K562 (cell line): ENCODE results near the gene PPM1M. TPM values are rescaled to one million over a fixed set of nuclear protein-coding genes. Genes with fewer than 3 reads are reported as not detected.

ENCODE experiments used
- ATF1 ChIP-seq, 2 experiments: fragments of 450-650 bp in 1 of 2; IDR thresholded peaks; 2 replicates each; pipeline ENCODE4 v1.6.1; 2016; ENCODE audit warnings: missing compliant biosample characterization in 1 of 2, missing genetic modification characterization in 1 of 2
- BCOR ChIP-seq: fragments of 450-650 bp; IDR thresholded peaks from 2 replicates; pipeline ENCODE4 v1.6.1; 2016
- CREB1 ChIP-seq, 2 experiments: sonication (generic) in 1 of 2; formaldehyde crosslinking in 1 of 2; IDR thresholded peaks; 2 replicates each; pipeline versions ENCODE4 v1.6.1 to v1.8.0; 2012 to 2022; ENCODE audit warnings: inconsistent platforms in 1 of 2, mild to moderate bottlenecking in 1 of 2, missing genetic modification reagents in 1 of 2, moderate library complexity in 1 of 2
- DDX20 ChIP-seq: fragments of 450-650 bp; IDR thresholded peaks from 2 replicates; pipeline ENCODE4 v1.6.1; 2016; ENCODE audit warnings: missing genetic modification characterization, low read depth, mild to moderate bottlenecking, missing compliant biosample characterization, moderate library complexity
- FOXM1 ChIP-seq, 2 experiments: fragments of 450-650 bp in 1 of 2; sonication (generic) in 1 of 2; formaldehyde crosslinking in 1 of 2; IDR thresholded peaks; 2 replicates each; pipeline versions ENCODE4 v1.6.1 to v1.9.0; 2017 to 2022; ENCODE audit warnings: low read depth in 2 of 2, mild to moderate bottlenecking in 2 of 2, missing genetic modification reagents in 1 of 2, moderate library complexity in 1 of 2
- MEIS2 ChIP-seq: fragments of 450-650 bp; IDR thresholded peaks from 2 replicates; pipeline ENCODE4 v1.6.1; 2014; ENCODE audit warnings: mild to moderate bottlenecking; ENCODE audit not compliant: partially characterized antibody
- MYC ChIP-seq, 2 experiments: fragments of 250-450 bp in 1 of 2; sonication (Bioruptor Pico) in 1 of 2; IDR thresholded peaks; 2 replicates each; pipeline versions ENCODE4 v1.5.1 to v1.6.1; 2012 to 2021; ENCODE audit warnings: low read depth in 2 of 2, borderline replicate concordance in 1 of 2, improper control_type of control experiment in 1 of 2, low read length in 1 of 2, mild to moderate bottlenecking in 1 of 2, moderate library complexity in 1 of 2
- NFIC ChIP-seq: fragments of 450-650 bp; IDR thresholded peaks from 2 replicates; pipeline ENCODE4 v1.6.1; 2017; ENCODE audit warnings: mild to moderate bottlenecking, inconsistent platforms
- NFRKB ChIP-seq: fragments of 450-650 bp; IDR thresholded peaks from 2 replicates; pipeline ENCODE4 v1.6.1; 2016; ENCODE audit warnings: low read depth
- NR3C1 ChIP-seq: sonication (generic); formaldehyde crosslinking; IDR thresholded peaks from 2 replicates; pipeline ENCODE4 v1.8.1; 2022; ENCODE audit warnings: missing genetic modification reagents
- PCBP2 ChIP-seq: fragments of 200-400 bp; formaldehyde crosslinking; IDR thresholded peaks from 2 replicates; pipeline ENCODE4 v1.6.1; 2018; ENCODE audit warnings: low read length, low read depth, mild to moderate bottlenecking, moderate library complexity; ENCODE audit not compliant: poor library complexity, severe bottlenecking
- PTTG1 ChIP-seq: fragments of 450-650 bp; IDR thresholded peaks from 2 replicates; pipeline ENCODE4 v1.6.1; 2016; ENCODE audit warnings: low read depth, mild to moderate bottlenecking, missing genetic modification characterization, missing compliant biosample characterization
- RAD51 ChIP-seq: fragments of 450-650 bp; IDR thresholded peaks from 2 replicates; pipeline ENCODE4 v1.7.1; 2016; ENCODE audit warnings: low read depth, mild to moderate bottlenecking, borderline replicate concordance
- SAP30 ChIP-seq: fragments of 200-600 bp; sonication (generic); IDR thresholded peaks from 2 replicates; pipeline ENCODE4 v1.6.1; 2012; ENCODE audit warnings: borderline replicate concordance, low read depth, mild to moderate bottlenecking, moderate library complexity, low read length, control low read depth, inconsistent platforms; ENCODE audit not compliant: insufficient read depth, poor library complexity, severe bottlenecking
- ZNF133 ChIP-seq: fragments of 250-450 bp; sonication (Bioruptor Pico); IDR thresholded peaks from 2 replicates; pipeline ENCODE4 v1.4.0; 2020; ENCODE audit warnings: mild to moderate bottlenecking
- ZNF23 ChIP-seq: fragments of 250-450 bp; sonication (Bioruptor Pico); IDR thresholded peaks from 2 replicates; pipeline ENCODE4 v1.4.0; 2020; ENCODE audit warnings: mild to moderate bottlenecking
- ZNF239 ChIP-seq: fragments of 250-450 bp; sonication (Bioruptor Pico); IDR thresholded peaks from 2 replicates; pipeline ENCODE4 v1.4.0; 2020; ENCODE audit warnings: mild to moderate bottlenecking
- ZNF707 ChIP-seq: fragments of 250-450 bp; sonication (Bioruptor Pico); conservative IDR thresholded peaks from 2 replicates; pipeline ENCODE4 v1.8.0; 2022; ENCODE audit warnings: inconsistent platforms, mild to moderate bottlenecking, moderate library complexity
- polyA plus RNA-seq, 8 experiments: library from polyadenylated mRNA; depleted of rRNA in 4 of 8; stranded (reverse) in 5 of 8; unstranded in 3 of 8; fragments of >200 nt; fragmentation: Nextera tagmentation in 2 of 8; fragmentation: Illumina TruSeq in 1 of 8; extraction: Ambion mirVana in 2 of 8; extraction: Trizol in 1 of 8; gene quantifications; 2 replicates each; pipeline versions ENCODE4 v1.2.1 to v1.2.3, GENCODE V29; 2011 to 2014; ENCODE audit warnings: inconsistent platforms in 1 of 8, missing spikeins in 1 of 8
- total RNA-seq, 7 experiments: library from RNA; depleted of rRNA in 6 of 7; stranded (reverse); fragments of >200 nt in 6 of 7; fragmentation: Illumina TruSeq in 2 of 7; extraction: Trizol in 2 of 7; gene quantifications; 2 replicates each; pipeline versions ENCODE4 v1.2.1 to v1.2.3, GENCODE V29; 2011 to 2021; ENCODE audit warnings: low replicate concordance in 1 of 7
- TF ChIP-seq, protein P1 (sequence below): fragments of 250-450 bp; sonication (Bioruptor Pico); IDR thresholded peaks from 2 replicates; pipeline ENCODE4 v1.4.0; 2020; ENCODE audit warnings: mild to moderate bottlenecking, moderate library complexity
- TF ChIP-seq, protein P2 (sequence below): sonication (generic); formaldehyde crosslinking; IDR thresholded peaks from 2 replicates; pipeline ENCODE4 v1.8.0; 2022; ENCODE audit warnings: mild to moderate bottlenecking, missing genetic modification reagents
- TF ChIP-seq, protein P3 (sequence below): fragments of 450-650 bp; formaldehyde crosslinking; IDR thresholded peaks from 2 replicates; pipeline ENCODE4 v1.4.0; 2022; ENCODE audit warnings: missing genetic modification characterization

PPM1M gene
- total and polyA plus RNA-seq, 9 of the 15 experiments (the other 6 are each of a cell fraction or from before 2014, with no cell fraction given) = 1.4 to 9.2 (median 4.4) TPM

DNA sequence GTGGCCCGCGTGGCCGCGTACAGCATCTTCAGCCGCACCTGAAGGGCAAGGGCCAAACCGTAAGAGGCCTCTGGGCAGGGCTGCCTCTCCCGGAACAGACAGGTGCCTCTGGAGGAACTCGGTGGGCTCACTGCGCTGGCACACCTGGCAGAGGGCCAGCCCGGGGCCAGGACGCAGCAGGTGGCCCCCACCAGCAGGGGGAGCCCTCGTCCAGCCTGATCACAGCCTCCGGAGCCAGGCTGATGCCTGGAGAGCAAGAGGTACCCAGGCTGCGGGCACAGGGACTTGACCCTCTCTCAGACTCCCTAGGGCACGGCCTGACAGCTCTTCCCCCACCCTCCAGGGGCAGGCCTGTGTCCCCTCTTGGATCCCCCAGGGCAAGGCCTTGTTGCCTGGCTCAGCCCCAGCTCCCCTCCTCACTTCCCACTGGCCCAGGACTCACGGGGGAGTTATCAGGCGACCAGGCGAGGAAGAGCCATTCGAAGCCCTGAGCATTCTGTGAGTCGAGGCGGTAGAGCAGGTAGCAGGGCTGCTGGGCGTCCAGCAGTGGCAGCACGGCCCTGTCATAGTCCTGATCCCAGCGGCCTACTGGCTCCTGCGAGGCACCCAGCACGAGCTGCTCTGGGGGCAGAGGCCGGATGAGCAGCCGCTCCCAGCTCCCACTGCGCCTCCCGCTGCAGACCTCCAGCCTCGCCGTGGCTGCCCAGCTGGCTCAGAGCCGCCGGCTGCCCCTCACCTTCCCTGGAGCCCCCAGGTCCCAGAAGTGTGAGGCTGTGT lies 13.9 kb upstream of the PPM1M start (continued):
- TF ChIP-seq, protein P1, sequence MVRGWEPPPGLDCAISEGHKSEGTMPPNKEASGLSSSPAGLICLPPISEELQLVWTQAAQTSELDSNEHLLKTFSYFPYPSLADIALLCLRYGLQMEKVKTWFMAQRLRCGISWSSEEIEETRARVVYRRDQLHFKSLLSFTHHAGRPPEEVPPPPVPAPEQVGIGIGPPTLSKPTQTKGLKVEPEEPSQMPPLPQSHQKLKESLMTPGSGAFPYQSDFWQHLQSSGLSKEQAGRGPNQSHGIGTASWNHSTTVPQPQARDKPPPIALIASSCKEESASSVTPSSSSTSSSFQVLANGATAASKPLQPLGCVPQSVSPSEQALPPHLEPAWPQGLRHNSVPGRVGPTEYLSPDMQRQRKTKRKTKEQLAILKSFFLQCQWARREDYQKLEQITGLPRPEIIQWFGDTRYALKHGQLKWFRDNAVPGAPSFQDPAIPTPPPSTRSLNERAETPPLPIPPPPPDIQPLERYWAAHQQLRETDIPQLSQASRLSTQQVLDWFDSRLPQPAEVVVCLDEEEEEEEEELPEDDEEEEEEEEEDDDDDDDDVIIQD (CRISPR knock-in tag) = no peak
- TF ChIP-seq MEIS2 = no peak
- TF ChIP-seq MYC (IDR thresholded peaks at IDR 0.05; ENCODE audit: low read depth, low read length) = no peak
- TF ChIP-seq MYC (CRISPR knock-in tag; IDR thresholded peaks at IDR 0.05; ENCODE audit: borderline replicate concordance, low read depth) = no peak
- TF ChIP-seq, protein P2, sequence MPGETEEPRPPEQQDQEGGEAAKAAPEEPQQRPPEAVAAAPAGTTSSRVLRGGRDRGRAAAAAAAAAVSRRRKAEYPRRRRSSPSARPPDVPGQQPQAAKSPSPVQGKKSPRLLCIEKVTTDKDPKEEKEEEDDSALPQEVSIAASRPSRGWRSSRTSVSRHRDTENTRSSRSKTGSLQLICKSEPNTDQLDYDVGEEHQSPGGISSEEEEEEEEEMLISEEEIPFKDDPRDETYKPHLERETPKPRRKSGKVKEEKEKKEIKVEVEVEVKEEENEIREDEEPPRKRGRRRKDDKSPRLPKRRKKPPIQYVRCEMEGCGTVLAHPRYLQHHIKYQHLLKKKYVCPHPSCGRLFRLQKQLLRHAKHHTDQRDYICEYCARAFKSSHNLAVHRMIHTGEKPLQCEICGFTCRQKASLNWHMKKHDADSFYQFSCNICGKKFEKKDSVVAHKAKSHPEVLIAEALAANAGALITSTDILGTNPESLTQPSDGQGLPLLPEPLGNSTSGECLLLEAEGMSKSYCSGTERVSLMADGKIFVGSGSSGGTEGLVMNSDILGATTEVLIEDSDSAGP (CRISPR knock-in tag) = no peak
- no peak for TF ChIP-seq BCOR
- no peak for TF ChIP-seq NFRKB
- TF ChIP-seq NFIC = peak; percentile 99
- TF ChIP-seq, protein P3, sequence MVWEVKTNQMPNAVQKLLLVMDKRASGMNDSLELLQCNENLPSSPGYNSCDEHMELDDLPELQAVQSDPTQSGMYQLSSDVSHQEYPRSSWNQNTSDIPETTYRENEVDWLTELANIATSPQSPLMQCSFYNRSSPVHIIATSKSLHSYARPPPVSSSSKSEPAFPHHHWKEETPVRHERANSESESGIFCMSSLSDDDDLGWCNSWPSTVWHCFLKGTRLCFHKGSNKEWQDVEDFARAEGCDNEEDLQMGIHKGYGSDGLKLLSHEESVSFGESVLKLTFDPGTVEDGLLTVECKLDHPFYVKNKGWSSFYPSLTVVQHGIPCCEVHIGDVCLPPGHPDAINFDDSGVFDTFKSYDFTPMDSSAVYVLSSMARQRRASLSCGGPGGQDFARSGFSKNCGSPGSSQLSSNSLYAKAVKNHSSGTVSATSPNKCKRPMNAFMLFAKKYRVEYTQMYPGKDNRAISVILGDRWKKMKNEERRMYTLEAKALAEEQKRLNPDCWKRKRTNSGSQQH = no peak
- no peak for TF ChIP-seq SAP30
- TF ChIP-seq ZNF707 (CRISPR knock-in tag) = no peak
- TF ChIP-seq DDX20 (tag) = no peak
- TF ChIP-seq ZNF133 (CRISPR knock-in tag) = no peak
- no peak for TF ChIP-seq ZNF23 (CRISPR knock-in tag)
- TF ChIP-seq ZNF239 (CRISPR knock-in tag) = no peak
- TF ChIP-seq RAD51 = no peak
- TF ChIP-seq FOXM1 (IDR thresholded peaks at IDR 0.05; ENCODE audit: low read depth) = no peak
- TF ChIP-seq FOXM1 (CRISPR knock-in tag; IDR thresholded peaks at IDR 0.05; ENCODE audit: low read depth) = no peak
- TF ChIP-seq CREB1 (IDR thresholded peaks at IDR 0.05) = no peak
- TF ChIP-seq CREB1 (CRISPR knock-in tag; IDR thresholded peaks at IDR 0.05) = 0 out of 2 replicates have a peak, but pooled peaks have one; percentile 37
- TF ChIP-seq NR3C1 (CRISPR knock-in tag) = no peak
- no peak for TF ChIP-seq PCBP2
- TF ChIP-seq PTTG1 (tag) = no peak
- no peak for TF ChIP-seq ATF1 (CRISPR knock-in tag; IDR thresholded peaks at IDR 0.05)
- no peak for TF ChIP-seq ATF1 (tag; IDR thresholded peaks at IDR 0.05)
